Glutamatergic neuron (in vitro differentiated cells): Measurements from ENCODE around the gene FAM118B. TPM values are rescaled to one million over a fixed set of nuclear protein-coding genes. Genes with fewer than 3 reads are reported as not detected.

ENCODE experiments used
- DNase-seq: peaks from one replicate; pipeline ENCODE4 v3.0.0; 2022
- H3K27ac Mint-ChIP-seq: one replicate; pipeline ENCODE4 v1.8.0; 2020; ENCODE audit warnings: mild to moderate bottlenecking, mixed read lengths, inconsistent platforms; ENCODE audit not compliant: unreplicated experiment
- H3K27me3 Mint-ChIP-seq: one replicate; pipeline ENCODE4 v1.8.0; 2020; ENCODE audit warnings: mild to moderate bottlenecking, moderate library complexity, mixed read lengths, inconsistent platforms; ENCODE audit not compliant: unreplicated experiment
- H3K36me3 Mint-ChIP-seq: one replicate; pipeline ENCODE4 v1.8.0; 2020; ENCODE audit warnings: mild to moderate bottlenecking, mixed read lengths, inconsistent platforms; ENCODE audit not compliant: unreplicated experiment
- H3K4me1 Mint-ChIP-seq: one replicate; pipeline ENCODE4 v1.8.0; 2020; ENCODE audit warnings: mild to moderate bottlenecking, low read depth, mixed read lengths, inconsistent platforms; ENCODE audit not compliant: unreplicated experiment
- H3K4me3 Mint-ChIP-seq: one replicate; pipeline ENCODE4 v1.8.0; 2020; ENCODE audit warnings: mild to moderate bottlenecking, mixed read lengths, inconsistent platforms; ENCODE audit not compliant: unreplicated experiment
- H3K9me3 Mint-ChIP-seq: one replicate; pipeline ENCODE4 v1.8.0; 2020; ENCODE audit warnings: mild to moderate bottlenecking, moderate library complexity, mixed read lengths, inconsistent platforms; ENCODE audit not compliant: unreplicated experiment
- CTCF ChIP-seq: fragments of 200-600 bp; sonication (generic); IDR thresholded peaks from one replicate; pipeline ENCODE4 v1.5.0; 2021; ENCODE audit not compliant: partially characterized antibody, unreplicated experiment
- total RNA-seq: library from RNA; stranded (reverse); fragmentation: NEBNext Ultra II Directional; extraction: Animal tissue kit (Norgen Biotek cat#: 25700); gene quantifications from one replicate; pipeline ENCODE4 v1.2.1, GENCODE V29; 2021; ENCODE audit not compliant: unreplicated experiment

The FAM118B gene
- total RNA-seq, 1 donor from 2014 or later, result 33.0 TPM

- TF ChIP-seq CTCF, result no peak
Measured at GRCh38 chr11:126207896-126208295, 3.7 kb upstream of the FAM118B start.

GRCh38 chr11:126210871-126211235 is 729 bp upstream of the FAM118B start:
- peak overlapping the region; percentile 97 for H3K27ac Mint-ChIP-seq
- peaks cover 13% of the 10 kb centered on the region for H3K9me3 Mint-ChIP-seq
- no peaks in the 10 kb centered on the region for H3K36me3 Mint-ChIP-seq
- peaks cover 9% of the 10 kb centered on the region for H3K27me3 Mint-ChIP-seq
- H3K4me1 Mint-ChIP-seq, result peaks cover 9% of the 10 kb centered on the region
- DNase-seq, result no peak
- no peak for TF ChIP-seq CTCF
- H3K4me3 Mint-ChIP-seq, result peak overlapping the region; percentile 99

More at GRCh38 chr11:126207896-126208295, 3.7 kb upstream of the FAM118B start:
- H3K36me3 Mint-ChIP-seq, result no peaks in the 10 kb centered on the region
- H3K4me1 Mint-ChIP-seq, result peaks cover 6% of the 10 kb centered on the region
- no peak for DNase-seq
- H3K4me3 Mint-ChIP-seq, result no peak overlapping the region
- H3K9me3 Mint-ChIP-seq, result peaks cover 13% of the 10 kb centered on the region
- peaks cover 9% of the 10 kb centered on the region for H3K27me3 Mint-ChIP-seq
- H3K27ac Mint-ChIP-seq, result no peak overlapping the region

GRCh38 chr11:126212089-126212660 is 593 bp downstream of the FAM118B start:
- peaks cover 13% of the 10 kb centered on the region for H3K9me3 Mint-ChIP-seq
- H3K27ac Mint-ChIP-seq, result peak overlapping the region; percentile 97
- TF ChIP-seq CTCF, result no peak
- peaks cover 9% of the 10 kb centered on the region for H3K4me1 Mint-ChIP-seq
- no peak for DNase-seq
- H3K36me3 Mint-ChIP-seq, result no peaks in the 10 kb centered on the region
- H3K4me3 Mint-ChIP-seq, result peak overlapping the region; percentile 99
- peaks cover 9% of the 10 kb centered on the region for H3K27me3 Mint-ChIP-seq

- TF ChIP-seq CTCF, result no peak
- Mint-ChIP-seq H3K27me3 (peaks cover 7% of the 10 kb centered on the region), H3K4me1 (peaks cover 9% of the 10 kb centered on the region), H3K4me3 (peak overlapping the region; percentile 62), H3K9me3 (peaks cover 13% of the 10 kb centered on the region), H3K27ac (no peak overlapping the region), H3K36me3 (no peaks in the 10 kb centered on the region)
- no peak for DNase-seq
Measured at GRCh38 chr11:126214441-126214840, 2.9 kb downstream of the FAM118B start.

- no peaks in the 10 kb centered on the region for H3K36me3 Mint-ChIP-seq
- H3K9me3 Mint-ChIP-seq, result peaks cover 13% of the 10 kb centered on the region
- peaks cover 6% of the 10 kb centered on the region for H3K27me3 Mint-ChIP-seq
- H3K4me1 Mint-ChIP-seq, result peaks cover 9% of the 10 kb centered on the region
- H3K4me3 Mint-ChIP-seq, result no peak overlapping the region
- H3K27ac Mint-ChIP-seq, result no peak overlapping the region
- DNase-seq, result no peak
- TF ChIP-seq CTCF, result no peak
Measured at GRCh38 chr11:126214841-126215240, 3.3 kb downstream of the FAM118B start.
